OCI-LY7 (cell line): ENCODE data around the gene MRFAP1L1.

Experiments
- EZH2phosphoT487 ChIP-seq: fragments of 200-600 bp; sonication (generic); IDR thresholded peaks from 2 replicates; pipeline ENCODE4 v1.6.1; 2018; ENCODE audit warnings: low read depth, borderline replicate concordance, mild to moderate bottlenecking, mixed run types, antibody characterized with exemption, low read length, moderate library complexity, mixed read lengths
- TF ChIP-seq, protein P1 (sequence below): fragments of 200-600 bp; sonication (generic); conservative IDR thresholded peaks from 2 replicates; pipeline ENCODE4 v1.5.1; 2014; ENCODE audit warnings: mild to moderate bottlenecking, antibody characterized with exemption, low read length, moderate library complexity, mixed read lengths

DNA sequence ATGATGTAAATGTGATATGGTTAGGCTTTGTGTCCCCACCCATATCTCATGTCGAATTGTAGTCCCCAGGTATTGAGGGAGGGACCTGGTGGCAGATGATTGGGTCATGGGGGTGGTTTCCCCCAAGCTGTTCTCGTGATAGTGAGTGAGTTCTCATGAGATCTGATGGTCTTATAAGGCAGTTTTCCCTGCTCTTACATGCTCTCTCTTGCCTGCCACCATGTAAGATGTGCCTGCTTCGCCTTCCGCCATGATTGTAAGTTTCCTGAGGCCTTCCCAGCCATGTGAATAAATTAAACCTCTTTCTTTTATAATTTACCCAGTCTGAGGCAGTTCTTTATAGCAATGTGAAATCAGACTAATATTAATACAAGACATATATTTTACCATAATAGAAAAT is 30.3 kb upstream of the MRFAP1L1 start:
- TF ChIP-seq, protein P1, sequence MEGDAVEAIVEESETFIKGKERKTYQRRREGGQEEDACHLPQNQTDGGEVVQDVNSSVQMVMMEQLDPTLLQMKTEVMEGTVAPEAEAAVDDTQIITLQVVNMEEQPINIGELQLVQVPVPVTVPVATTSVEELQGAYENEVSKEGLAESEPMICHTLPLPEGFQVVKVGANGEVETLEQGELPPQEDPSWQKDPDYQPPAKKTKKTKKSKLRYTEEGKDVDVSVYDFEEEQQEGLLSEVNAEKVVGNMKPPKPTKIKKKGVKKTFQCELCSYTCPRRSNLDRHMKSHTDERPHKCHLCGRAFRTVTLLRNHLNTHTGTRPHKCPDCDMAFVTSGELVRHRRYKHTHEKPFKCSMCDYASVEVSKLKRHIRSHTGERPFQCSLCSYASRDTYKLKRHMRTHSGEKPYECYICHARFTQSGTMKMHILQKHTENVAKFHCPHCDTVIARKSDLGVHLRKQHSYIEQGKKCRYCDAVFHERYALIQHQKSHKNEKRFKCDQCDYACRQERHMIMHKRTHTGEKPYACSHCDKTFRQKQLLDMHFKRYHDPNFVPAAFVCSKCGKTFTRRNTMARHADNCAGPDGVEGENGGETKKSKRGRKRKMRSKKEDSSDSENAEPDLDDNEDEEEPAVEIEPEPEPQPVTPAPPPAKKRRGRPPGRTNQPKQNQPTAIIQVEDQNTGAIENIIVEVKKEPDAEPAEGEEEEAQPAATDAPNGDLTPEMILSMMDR, result no peak
- TF ChIP-seq EZH2phosphoT487, result no peak
